ENCODE measurements around the gene BMP7.

Gene BMP7

GRCh38 chr20:57244627-57245214 is 21.7 kb downstream of the BMP7 start:
- Histone ChIP-seq H4K8ac (ENCODE audit: low read length) (no peak overlapping the region), H3K9ac (ENCODE audit: low read length) (no peak overlapping the region)
- no CpG with 5 or more reads among the region's 3 CpGs for WGBS

GRCh38 chr20:57244221-57244585 is 22.2 kb downstream of the BMP7 start:
- Histone ChIP-seq H3K23ac (ENCODE audit: low read length in 2 of 2) (no peak overlapping the region), H2BK5ac (ENCODE audit: low read depth, low read length, poor library complexity, severe bottlenecking) (no peak overlapping the region), H3K4ac (ENCODE audit: low read depth in 1 of 2, low read length in 2 of 2) (no peak overlapping the region), H3K27me3 (ENCODE audit: control insufficient read depth in 1 of 2, insufficient read depth in 1 of 2, low read length in 2 of 2) (peaks cover 19 to 46% of the 10 kb centered on the region in 2 experiments), H2BK120ac (ENCODE audit: low read depth, low read length) (no peak overlapping the region), H2BK12ac (ENCODE audit: low read length in 2 of 2) (no peak overlapping the region), H2AFZ (ENCODE audit: low read depth, low read length) (no peak overlapping the region), H2BK15ac (ENCODE audit: low read depth, poor library complexity, severe bottlenecking) (no peak overlapping the region), H3K4me2 (ENCODE audit: low read length, poor library complexity, severe bottlenecking) (no peak overlapping the region), H3K18ac (ENCODE audit: low read depth in 1 of 2, low read length in 2 of 2) (no peak overlapping the region), H2AK5ac (ENCODE audit: low read length, severe bottlenecking) (no peak overlapping the region), H3K9ac (ENCODE audit: low read length) (no peak overlapping the region), H3K27ac (ENCODE audit: low read length, poor library complexity, severe bottlenecking) (no peak overlapping the region), H3K14ac (ENCODE audit: low read length in 2 of 2) (no peak overlapping the region), H4K8ac (ENCODE audit: low read length) (no peak overlapping the region), H3K79me1 (replicated peaks; ENCODE audit: low read length, poor library complexity, severe bottlenecking) (no peaks in the 10 kb centered on the region), H4K91ac (ENCODE audit: low read length) (no peak overlapping the region), H3K9me3 (ENCODE audit: control insufficient read depth, low read length) (peaks cover 4% of the 10 kb centered on the region), H3K36me3 (ENCODE audit: control insufficient read depth in 1 of 2, insufficient read depth in 2 of 2, low read depth in 1 of 2, low read length in 2 of 2) (no peaks in the 10 kb centered on the region), H3K4me1 (ENCODE audit: control insufficient read depth, insufficient read depth, low read depth, low read length) (no peaks in the 10 kb centered on the region), H3K4me3 (ENCODE audit: insufficient read depth in 1 of 2, low read depth in 1 of 2, low read length in 2 of 2) (no peak overlapping the region)
- no peak for DNase-seq
- WGBS: 89% methylated on average over 7 of the region's 7 CpGs

More at GRCh38 chr20:57244627-57245214, 21.7 kb downstream of the BMP7 start:
- Histone ChIP-seq H3K4me3 (ENCODE audit: insufficient read depth in 1 of 2, low read depth in 1 of 2, low read length in 2 of 2) (no peak overlapping the region), H3K36me3 (ENCODE audit: control insufficient read depth in 1 of 2, insufficient read depth in 2 of 2, low read depth in 1 of 2, low read length in 2 of 2) (no peaks in the 10 kb centered on the region), H2BK120ac (ENCODE audit: low read depth, low read length) (no peak overlapping the region), H2BK15ac (ENCODE audit: low read depth, poor library complexity, severe bottlenecking) (no peak overlapping the region), H3K4ac (ENCODE audit: low read depth in 1 of 2, low read length in 2 of 2) (no peak overlapping the region), H3K4me2 (ENCODE audit: low read length, poor library complexity, severe bottlenecking) (no peak overlapping the region), H3K14ac (ENCODE audit: low read length in 2 of 2) (no peak overlapping the region), H2AK5ac (ENCODE audit: low read length, severe bottlenecking) (no peak overlapping the region), H4K91ac (ENCODE audit: low read length) (no peak overlapping the region), H3K27ac (ENCODE audit: low read length, poor library complexity, severe bottlenecking) (no peak overlapping the region), H3K27me3 (ENCODE audit: control insufficient read depth in 1 of 2, insufficient read depth in 1 of 2, low read length in 2 of 2) (peaks cover 19 to 50% of the 10 kb centered on the region in 2 experiments), H2AFZ (ENCODE audit: low read depth, low read length) (no peak overlapping the region), H3K9me3 (ENCODE audit: control insufficient read depth, low read length) (peaks cover 4% of the 10 kb centered on the region), H3K18ac (ENCODE audit: low read depth in 1 of 2, low read length in 2 of 2) (no peak overlapping the region), H2BK5ac (ENCODE audit: low read depth, low read length, poor library complexity, severe bottlenecking) (no peak overlapping the region), H3K79me1 (replicated peaks; ENCODE audit: low read length, poor library complexity, severe bottlenecking) (no peaks in the 10 kb centered on the region), H2BK12ac (ENCODE audit: low read length in 2 of 2) (no peak overlapping the region), H3K4me1 (ENCODE audit: control insufficient read depth, insufficient read depth, low read depth, low read length) (no peaks in the 10 kb centered on the region), H3K23ac (ENCODE audit: low read length in 2 of 2) (no peak overlapping the region)
- DNase-seq: no peak

- H3K18ac ChIP-seq (ENCODE audit: low read depth in 1 of 2, low read length in 2 of 2): no peak overlapping the region
- H3K9me3 ChIP-seq (ENCODE audit: control insufficient read depth, low read length): peaks cover 4% of the 10 kb centered on the region
- H3K4me3 ChIP-seq (ENCODE audit: insufficient read depth in 1 of 2, low read depth in 1 of 2, low read length in 2 of 2): no peak overlapping the region
- H2BK15ac ChIP-seq (ENCODE audit: low read depth, poor library complexity, severe bottlenecking): no peak overlapping the region
- H3K14ac ChIP-seq (ENCODE audit: low read length in 2 of 2): no peak overlapping the region
- no peak overlapping the region for H3K9ac ChIP-seq (ENCODE audit: low read length)
- 91% methylated on average over 17 of the region's 17 CpGs for WGBS
- no peak overlapping the region for H2BK120ac ChIP-seq (ENCODE audit: low read depth, low read length)
- H4K91ac ChIP-seq (ENCODE audit: low read length): no peak overlapping the region
- no peak overlapping the region for H2BK5ac ChIP-seq (ENCODE audit: low read depth, low read length, poor library complexity, severe bottlenecking)
- H4K8ac ChIP-seq (ENCODE audit: low read length): no peak overlapping the region
- peaks cover 19 to 44% of the 10 kb centered on the region in 2 experiments for H3K27me3 ChIP-seq (ENCODE audit: control insufficient read depth in 1 of 2, insufficient read depth in 1 of 2, low read length in 2 of 2)
- DNase-seq: no peak
- no peak overlapping the region for H2BK12ac ChIP-seq (ENCODE audit: low read length in 2 of 2)
- H3K4me1 ChIP-seq (ENCODE audit: control insufficient read depth, insufficient read depth, low read depth, low read length): no peaks in the 10 kb centered on the region
- H3K23ac ChIP-seq (ENCODE audit: low read length in 2 of 2): no peak overlapping the region
- no peak overlapping the region for H3K27ac ChIP-seq (ENCODE audit: low read length, poor library complexity, severe bottlenecking)
- no peaks in the 10 kb centered on the region for H3K36me3 ChIP-seq (ENCODE audit: control insufficient read depth in 1 of 2, insufficient read depth in 2 of 2, low read depth in 1 of 2, low read length in 2 of 2)
- H2AK5ac ChIP-seq (ENCODE audit: low read length, severe bottlenecking): no peak overlapping the region
- H3K4me2 ChIP-seq (ENCODE audit: low read length, poor library complexity, severe bottlenecking): no peak overlapping the region
- no peaks in the 10 kb centered on the region for H3K79me1 ChIP-seq (replicated peaks; ENCODE audit: low read length, poor library complexity, severe bottlenecking)
- H2AFZ ChIP-seq (ENCODE audit: low read depth, low read length): no peak overlapping the region
- H3K4ac ChIP-seq (ENCODE audit: low read depth in 1 of 2, low read length in 2 of 2): no peak overlapping the region
Measured at GRCh38 chr20:57243480-57244220, 22.8 kb downstream of the BMP7 start.

GRCh38 chr20:57242414-57242813 is 24.0 kb downstream of the BMP7 start:
- Histone ChIP-seq H3K4me2 (ENCODE audit: low read length, poor library complexity, severe bottlenecking) (no peak overlapping the region), H3K27ac (ENCODE audit: low read length, poor library complexity, severe bottlenecking) (no peak overlapping the region), H2BK120ac (ENCODE audit: low read depth, low read length) (no peak overlapping the region), H2AFZ (ENCODE audit: low read depth, low read length) (no peak overlapping the region), H3K4ac (ENCODE audit: low read depth in 1 of 2, low read length in 2 of 2) (no peak overlapping the region), H3K9me3 (ENCODE audit: control insufficient read depth, low read length) (no peaks in the 10 kb centered on the region), H3K4me1 (ENCODE audit: control insufficient read depth, insufficient read depth, low read depth, low read length) (no peaks in the 10 kb centered on the region), H3K18ac (ENCODE audit: low read depth in 1 of 2, low read length in 2 of 2) (no peak overlapping the region), H2BK5ac (ENCODE audit: low read depth, low read length, poor library complexity, severe bottlenecking) (no peak overlapping the region), H3K9ac (ENCODE audit: low read length) (no peak overlapping the region), H3K36me3 (ENCODE audit: control insufficient read depth in 1 of 2, insufficient read depth in 2 of 2, low read depth in 1 of 2, low read length in 2 of 2) (no peaks in the 10 kb centered on the region), H2BK12ac (ENCODE audit: low read length in 2 of 2) (no peak overlapping the region), H3K23ac (ENCODE audit: low read length in 2 of 2) (no peak overlapping the region), H2BK15ac (ENCODE audit: low read depth, poor library complexity, severe bottlenecking) (no peak overlapping the region), H4K91ac (ENCODE audit: low read length) (no peak overlapping the region), H3K4me3 (ENCODE audit: insufficient read depth in 1 of 2, low read depth in 1 of 2, low read length in 2 of 2) (no peak overlapping the region), H3K14ac (ENCODE audit: low read length in 2 of 2) (no peak overlapping the region), H4K8ac (ENCODE audit: low read length) (no peak overlapping the region), H2AK5ac (ENCODE audit: low read length, severe bottlenecking) (no peak overlapping the region), H3K27me3 (ENCODE audit: control insufficient read depth in 1 of 2, insufficient read depth in 1 of 2, low read length in 2 of 2) (peaks cover 10 to 47% of the 10 kb centered on the region in 2 experiments), H3K79me1 (replicated peaks; ENCODE audit: low read length, poor library complexity, severe bottlenecking) (no peaks in the 10 kb centered on the region)
- DNase-seq: no peak
- WGBS: 79% methylated on average over 4 of the region's 4 CpGs
